GM21786 (cell line): ENCODE results near the gene ITGA8.

Experiments used
- ATAC-seq: cut with Tn5 transposase; IDR thresholded peaks from one replicate; pipeline ENCODE4 v1.9.1; 2021; ENCODE audit not compliant: unreplicated experiment

ITGA8 gene

GRCh38 chr10:15473396-15473767 lies 246.3 kb downstream of the ITGA8 start:
- ATAC-seq: no peak

DNA sequence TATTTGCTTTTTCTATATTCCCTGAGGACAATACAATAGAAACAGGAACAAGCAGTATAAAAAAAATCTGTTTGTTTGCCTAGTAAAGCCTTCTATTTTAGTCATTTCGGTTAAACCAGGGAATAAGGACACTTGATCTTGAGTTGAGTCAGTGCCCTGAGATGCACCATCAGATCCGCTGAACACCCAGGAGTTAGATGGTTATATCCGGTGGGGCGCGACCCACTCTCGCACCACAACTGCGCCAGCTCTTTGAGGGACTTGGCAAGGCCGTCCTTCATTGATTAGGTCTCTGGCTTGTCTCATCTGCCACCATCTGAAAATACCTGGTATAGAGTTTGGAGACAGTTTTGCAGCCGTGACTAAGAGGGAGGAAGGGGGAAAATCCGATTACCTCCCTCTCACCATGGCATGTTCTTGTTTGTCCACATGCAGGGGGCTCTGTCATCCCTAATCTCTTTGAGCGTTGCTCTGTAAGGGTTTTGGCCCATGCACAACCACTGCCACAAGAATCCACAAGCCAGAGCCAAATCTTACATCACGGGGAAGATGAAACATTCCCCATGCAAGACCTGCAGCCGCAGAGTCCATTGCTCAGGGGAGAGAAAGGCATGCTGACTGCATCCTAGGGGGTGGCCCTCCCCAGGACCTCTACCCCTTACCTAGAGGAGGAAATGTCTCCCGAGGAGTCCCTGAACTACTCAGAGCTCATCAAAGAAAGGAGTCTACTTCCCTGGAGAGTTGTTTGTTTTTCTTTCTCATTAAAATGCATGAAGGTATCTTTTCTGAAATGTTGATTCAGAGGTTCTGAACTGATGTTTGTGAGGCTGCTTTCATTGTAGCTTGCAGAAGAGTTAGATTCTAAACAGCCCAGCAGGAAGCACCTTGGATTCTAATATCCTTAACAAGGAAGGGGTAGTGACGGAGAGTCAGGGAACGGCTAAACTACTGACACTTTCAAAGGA lies 247.0 kb downstream of the ITGA8 start:
- no peak for ATAC-seq

DNA sequence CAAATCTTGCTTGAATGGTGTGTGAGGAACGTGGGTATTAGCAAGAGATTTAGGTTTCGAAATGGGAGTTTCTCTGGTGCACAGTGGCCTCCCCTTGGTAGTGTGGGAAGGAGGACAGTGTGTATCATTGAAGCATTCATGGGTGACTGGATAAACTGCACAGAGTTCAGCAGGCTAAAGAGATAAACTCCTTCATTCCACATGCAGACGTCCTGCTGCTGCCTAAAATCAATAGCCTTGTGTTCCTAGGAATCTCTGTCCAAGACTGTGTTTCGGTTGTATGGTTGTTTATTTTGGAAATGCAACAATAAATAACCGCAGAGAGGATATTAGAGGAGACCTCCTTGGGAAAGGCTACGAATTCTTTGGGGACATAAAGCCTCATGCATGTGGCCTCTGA lies 247.7 kb downstream of the ITGA8 start:
- no peak for ATAC-seq

DNA sequence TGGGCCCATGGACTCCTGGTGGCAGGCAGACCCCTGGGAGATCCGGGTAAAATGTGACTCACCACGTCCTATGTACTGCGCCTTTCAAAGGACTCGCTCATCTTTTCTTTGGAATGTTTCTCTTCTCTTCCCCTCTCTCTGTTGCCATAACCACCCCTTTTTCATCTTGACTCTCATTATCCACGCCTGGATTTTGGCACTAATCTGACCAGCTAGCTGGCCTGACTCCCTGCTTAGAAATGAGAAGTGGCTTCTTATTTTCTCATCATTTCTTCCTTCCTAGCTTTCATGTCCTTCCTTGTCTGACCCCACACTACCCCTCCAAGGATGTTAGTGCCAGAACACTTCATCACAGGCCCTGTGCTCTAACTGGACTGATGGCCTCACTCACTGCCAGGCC lies 250.6 kb downstream of the ITGA8 start:
- ATAC-seq: no peak

DNA sequence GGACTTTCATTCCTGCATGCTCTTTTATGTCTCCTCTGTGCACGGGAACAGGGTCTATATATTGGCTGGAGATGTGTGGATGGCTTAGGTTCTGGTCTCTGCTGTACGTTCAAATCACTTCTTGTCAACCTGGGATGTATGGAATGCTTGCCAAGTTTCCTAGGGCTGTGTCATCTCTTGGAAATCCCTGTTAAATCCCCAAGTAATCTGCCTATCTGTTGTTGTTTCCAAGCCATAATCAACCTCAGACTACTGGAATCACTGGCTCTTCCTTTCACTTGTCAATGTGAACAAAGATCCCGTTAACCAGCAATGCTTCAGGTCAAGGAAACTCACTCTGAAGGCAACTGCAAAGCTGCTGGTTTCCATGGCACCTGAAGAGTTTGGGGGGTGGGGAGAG lies 255.3 kb downstream of the ITGA8 start:
- no peak for ATAC-seq
